ENCODE data around the gene MED16.

Gene MED16

DNA sequence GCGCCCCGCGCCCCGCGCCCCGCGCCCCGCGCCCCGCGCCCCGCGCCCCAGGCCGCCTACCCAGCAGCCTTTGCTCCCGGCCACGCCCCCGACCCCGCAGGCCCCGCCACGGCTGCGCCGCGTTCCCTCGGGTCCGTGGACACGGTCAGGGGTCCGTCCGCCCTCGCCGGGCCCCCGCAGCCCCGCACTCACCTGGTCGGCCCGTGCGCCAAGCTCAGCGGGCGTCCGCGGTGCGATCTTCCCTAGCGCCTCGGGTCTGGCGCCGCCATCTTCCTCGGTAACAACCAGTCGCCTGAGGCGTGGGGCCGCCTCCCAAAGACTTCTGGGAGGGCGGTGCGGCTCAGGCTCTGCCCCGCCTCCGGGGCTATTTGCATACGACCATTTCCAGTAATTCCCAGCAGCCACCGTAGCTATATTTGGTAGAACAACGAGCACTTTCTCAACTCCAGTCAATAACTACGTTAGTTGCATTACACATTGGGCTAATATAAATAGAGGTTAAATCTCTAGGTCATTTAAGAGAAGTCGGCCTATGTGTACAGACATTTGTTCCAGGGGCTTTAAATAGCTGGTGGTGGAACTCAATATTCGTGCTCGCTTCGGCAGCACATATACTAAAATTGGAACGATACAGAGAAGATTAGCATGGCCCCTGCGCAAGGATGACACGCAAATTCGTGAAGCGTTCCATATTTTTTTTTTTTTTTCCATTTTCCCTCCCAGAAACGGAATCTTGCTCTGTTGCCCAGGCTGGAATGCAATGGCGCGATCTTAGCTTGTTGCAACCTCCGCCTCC lies at the start of gene MED16, which contains the start of gene RNU6-9:
MED16 (minus strand) TSS at position 294 of the 796 bp plus-strand sequence. CDS start 2,056 bp downstream, outside the sequence.
RNU6-9 (plus strand) TSS at position 591 of the 796 bp plus-strand sequence.
- peak; percentile 75 to 77 for DNase-seq

DNA sequence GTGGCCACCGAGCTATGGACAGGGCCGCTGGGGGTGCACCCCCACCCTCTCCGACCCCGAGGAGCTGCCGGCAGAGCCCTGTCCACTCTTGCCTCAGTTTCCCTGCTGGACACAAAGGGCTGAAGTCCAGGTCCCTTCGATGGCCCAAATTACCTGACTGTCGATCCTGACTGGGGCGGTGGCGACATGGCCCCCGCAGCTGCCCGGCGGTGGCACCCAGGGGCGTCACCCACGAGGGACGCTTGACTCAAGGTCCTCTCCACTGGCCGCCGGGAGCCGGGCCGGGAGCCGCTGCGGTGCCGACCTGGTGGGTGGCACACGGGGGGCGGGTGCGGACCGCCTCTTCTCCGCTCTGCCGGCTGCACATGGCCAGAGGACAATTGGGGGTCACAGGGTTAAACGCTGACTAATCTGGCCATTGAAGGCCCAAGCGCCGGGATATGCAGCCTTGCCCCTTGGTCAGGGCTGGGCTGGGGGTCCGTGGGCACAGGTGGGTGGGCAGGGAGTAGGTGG lies 49.2 kb upstream of the MED16 start:
- DNase-seq: no peak

DNA sequence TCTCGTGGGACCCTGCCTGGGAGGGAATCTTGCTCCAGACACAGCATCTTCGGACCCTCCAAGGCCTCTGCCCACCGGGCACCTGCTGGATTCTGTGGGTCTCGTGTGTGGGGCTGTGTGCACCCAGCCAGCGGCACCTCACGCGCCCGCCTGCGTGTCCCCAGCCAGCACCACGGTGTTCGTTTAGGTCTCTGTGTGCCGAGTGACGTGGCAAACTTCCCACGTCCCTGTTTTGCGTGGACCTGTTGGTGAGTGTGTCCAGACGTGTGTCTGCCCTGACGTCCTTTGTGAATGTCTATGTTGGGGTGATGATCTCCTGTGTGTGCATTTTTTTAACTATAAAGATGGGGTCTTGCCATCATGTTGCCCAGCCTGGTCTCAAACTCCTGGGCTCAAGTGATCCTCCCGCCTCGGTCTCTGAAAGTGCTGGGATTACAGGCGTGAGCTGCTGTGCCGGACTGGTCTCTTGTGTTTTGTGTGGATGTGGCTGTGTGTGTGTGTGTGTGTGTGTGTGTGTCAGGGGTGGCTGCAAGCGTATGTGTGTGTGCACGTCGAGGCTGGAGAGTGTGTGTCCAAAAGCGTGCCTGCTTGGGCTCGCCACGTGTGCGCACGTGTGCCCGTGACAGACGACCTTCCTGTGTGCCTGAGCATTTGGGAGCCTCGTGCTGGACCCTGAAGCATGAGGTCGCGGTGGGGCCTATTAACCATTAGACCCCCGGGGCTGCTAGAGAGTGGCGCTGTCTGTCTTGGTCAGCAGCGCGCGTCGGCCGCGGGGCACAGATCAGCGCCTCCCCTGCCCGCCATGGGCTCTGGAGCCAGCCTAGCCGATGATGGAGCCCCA lies 48.5 kb upstream of the MED16 start:
- no peak for DNase-seq

- DNase-seq: no peak
Measured at GRCh38 chr19:940591-941291, 47.8 kb upstream of the MED16 start.

GRCh38 chr19:939922-940321 lies 46.9 kb upstream of the MED16 start:
- DNase-seq: no peak

GRCh38 chr19:939439-939838 lies 46.5 kb upstream of the MED16 start:
- DNase-seq: no peak

DNA sequence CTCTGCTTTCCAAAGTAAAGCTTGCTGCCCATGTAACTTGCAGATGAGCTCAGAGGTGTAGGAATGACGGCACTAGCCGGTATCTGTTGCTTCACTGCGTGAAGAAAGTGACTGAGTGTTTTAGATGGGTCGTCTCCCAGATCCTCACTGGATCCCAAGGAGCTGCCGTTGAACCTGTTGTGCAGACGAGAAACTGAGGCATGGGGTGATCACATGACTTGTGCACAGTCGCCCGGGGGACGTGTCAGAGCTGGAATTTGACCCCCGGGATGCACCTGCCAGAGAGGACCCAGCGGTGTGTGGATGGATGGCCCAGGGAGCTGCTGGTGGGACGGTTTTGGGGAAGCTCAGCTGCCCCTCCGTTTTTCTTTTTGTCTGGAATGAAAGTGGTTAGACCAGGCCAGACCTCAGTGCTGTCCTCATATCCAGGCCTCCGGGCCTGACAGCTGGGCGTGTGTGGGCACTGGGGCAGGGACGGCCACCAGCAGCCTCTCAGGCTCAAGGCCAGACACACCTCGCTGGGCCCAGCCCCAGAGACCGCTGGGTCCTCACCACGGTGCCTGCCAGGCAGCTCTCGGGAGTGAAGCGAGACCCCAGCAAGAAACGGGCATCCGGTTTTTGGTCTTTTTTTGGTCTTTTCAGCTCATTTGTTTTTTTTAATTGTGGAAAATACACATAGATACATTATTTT lies 45.4 kb upstream of the MED16 start:
- DNase-seq: no peak

GRCh38 chr19:937259-937694 lies 44.3 kb upstream of the MED16 start:
- no peak for DNase-seq

DNA sequence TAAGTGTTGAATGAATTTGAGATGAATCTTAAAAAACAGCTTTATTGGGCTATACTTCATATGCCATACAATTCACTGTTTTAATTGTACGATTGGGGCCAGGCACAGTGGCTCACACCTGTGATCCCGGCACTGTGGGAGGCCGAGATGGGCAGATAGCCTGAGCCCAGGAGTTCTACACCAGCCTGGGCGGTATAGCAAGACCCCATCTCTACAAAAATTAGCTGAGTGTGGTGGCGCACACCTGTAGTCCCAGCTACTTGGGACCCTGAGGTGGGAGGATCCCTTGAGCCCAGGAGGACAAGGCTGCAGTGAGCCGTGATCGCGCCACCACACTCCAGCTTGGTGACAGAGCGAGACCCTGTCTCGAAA lies 43.2 kb upstream of the MED16 start:
- DNase-seq: no peak

GRCh38 chr19:934865-935479 lies 42.0 kb upstream of the MED16 start:
- DNase-seq: no peak

DNA sequence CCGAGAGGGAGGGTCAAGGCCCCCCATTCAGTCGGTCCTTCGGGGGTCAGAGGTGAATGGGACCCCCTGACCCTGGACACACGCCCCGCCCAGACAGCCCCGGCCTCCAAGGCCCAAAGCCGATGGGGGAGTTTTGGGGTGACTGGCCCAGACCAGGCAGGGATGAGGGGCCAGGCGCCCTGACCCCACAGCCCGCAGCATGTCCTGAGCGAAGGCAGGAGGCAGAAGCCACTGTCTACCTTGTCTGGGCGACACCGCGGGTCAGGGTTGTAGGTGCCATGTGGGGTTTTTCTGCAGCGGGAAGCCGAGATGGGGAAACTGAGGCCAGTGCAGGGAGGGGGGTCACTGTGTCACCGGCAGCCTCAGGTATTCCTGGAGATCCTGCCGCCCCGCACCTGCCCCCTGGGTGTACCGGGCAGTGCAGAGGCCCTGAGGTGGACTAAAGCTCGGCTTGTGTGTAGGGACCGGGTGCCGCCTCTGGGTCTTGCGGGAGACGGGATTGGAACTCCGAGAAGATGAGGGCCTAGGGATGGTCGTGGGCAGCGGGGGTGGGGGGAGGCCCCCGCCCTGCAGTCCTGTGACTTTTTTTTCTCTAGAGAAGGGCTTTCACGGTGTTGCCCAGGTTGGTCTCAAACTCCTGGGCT lies 41.3 kb upstream of the MED16 start:
- DNase-seq: no peak

- DNase-seq: no peak
Measured at GRCh38 chr19:933553-933882, 40.5 kb upstream of the MED16 start.

DNA sequence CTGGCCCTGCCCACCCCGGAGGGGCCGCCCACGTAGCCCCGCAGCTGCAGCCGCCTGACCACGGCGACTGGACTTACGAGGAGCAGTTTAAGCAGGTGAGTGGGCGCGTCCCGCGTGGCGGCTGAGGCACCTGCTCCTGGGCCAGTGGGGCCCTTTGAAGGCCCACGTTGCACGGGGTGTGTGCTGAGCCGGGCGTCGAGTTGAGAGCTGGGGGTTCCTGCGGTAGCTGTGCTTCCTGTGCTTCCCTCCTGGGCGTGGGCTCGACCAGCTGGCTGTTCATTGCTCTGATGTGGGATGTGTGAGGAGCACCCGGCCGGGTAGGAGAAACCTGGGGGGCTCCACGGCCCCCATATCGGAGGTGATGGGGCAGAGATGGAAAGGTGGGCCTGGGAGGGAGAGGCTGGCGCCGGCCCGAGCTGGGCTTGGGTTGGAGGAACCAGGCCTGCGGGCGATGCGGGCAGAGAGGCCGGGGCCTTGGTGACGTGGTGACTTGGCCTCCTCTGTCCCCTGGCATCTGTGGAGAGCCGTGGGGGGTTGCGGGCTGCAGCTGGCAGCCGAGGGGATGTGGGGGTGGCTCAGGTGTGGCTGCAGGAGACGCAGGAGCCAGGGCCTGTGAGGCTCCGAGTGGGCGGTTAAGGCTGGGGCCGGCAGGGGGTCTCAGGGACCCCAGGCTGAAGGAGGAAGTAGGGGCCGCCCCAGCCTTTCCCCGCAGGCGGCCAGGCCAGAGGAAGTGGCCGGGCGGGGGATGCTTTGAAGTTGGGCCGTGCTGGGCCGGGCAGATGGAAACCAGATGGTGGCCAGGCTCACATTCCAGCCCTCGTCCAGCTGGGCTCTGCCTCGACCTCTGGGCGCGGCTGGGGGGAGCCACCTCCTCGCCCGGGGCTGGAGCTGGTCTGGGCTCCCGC lies 39.9 kb upstream of the MED16 start:
- peak in 1 of 2 experiments; percentile 20 for DNase-seq

GRCh38 chr19:931860-932647 lies 39.1 kb upstream of the MED16 start:
- no peak for DNase-seq

GRCh38 chr19:929891-930258 lies 36.9 kb upstream of the MED16 start:
- no peak for DNase-seq

DNA sequence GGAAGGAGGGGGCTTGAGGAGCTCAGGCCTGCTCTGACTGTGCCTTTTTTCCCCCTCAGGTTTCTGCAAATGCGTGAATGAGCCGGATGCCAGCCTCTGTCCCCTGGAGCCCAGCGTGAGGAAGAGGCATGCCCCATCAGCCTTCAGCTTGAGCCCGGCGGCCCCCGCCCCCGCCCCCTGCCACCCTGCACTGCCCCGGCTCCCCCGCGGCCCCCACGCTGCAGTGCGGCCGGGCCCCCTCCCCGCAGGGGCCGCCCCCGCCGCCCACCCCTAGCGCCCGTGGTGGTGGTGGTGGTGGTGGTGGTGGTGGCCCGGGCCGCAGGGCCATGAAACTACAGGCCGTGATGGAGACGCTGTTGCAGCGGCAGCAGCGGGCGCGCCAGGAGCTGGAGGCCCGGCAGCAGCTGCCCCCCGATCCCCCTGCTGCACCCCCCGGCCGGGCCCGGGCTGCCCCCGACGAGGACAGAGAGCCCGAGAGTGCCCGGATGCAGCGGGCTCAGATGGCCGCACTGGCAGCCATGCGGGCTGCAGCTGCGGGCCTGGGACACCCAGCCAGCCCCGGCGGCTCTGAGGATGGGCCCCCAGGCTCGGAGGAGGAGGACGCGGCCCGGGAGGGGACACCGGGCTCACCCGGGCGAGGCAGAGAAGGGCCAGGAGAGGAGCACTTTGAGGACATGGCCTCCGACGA lies 36.4 kb upstream of the MED16 start:
- DNase-seq: no peak

GRCh38 chr19:928471-929202 lies 35.6 kb upstream of the MED16 start:
- DNase-seq: no peak

DNA sequence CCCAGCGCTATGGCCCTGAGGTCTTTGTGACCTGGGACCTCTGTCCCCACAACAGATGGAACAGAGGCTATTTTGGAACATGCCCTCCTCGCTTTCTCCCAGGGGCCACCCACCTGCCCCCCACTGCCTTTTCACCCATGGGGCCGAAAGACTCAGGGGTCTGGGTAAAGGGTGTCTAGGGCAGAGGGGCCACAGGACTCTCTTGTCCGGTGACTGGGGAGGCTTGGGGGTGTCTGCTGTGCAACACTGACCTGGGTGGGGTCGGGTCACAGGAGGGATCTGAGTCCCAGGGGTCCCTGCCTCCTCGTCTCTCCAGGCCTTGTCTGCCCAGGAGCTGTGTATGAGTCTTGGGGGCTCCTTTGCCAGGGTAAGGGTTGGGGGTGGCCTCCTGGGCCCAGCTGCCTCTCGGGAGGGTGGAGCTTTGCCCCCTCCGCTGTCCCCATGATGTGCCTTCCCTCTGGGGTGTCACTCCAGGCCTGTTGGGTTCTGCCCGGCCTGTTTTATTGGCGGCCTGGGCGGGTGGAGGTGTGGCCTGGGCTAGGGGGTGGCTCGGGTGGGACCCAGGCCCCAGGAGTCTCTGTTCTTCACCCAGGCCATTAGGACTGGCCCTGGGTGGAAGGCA lies 34.9 kb upstream of the MED16 start:
- no peak for DNase-seq

Measured in cerebellar nuclear complex (tissue), 1 donor.